K562 (cell line): ENCODE results near the gene CCDC15. TPM values are rescaled to one million over a fixed set of nuclear protein-coding genes. Genes with fewer than 3 reads are reported as not detected.

Experiments used
- BRCA1 ChIP-seq, 2 experiments: fragments of 450-650 bp in 1 of 2; sonication (generic) in 1 of 2; formaldehyde crosslinking in 1 of 2; IDR thresholded peaks; 2 replicates each; pipeline versions ENCODE4 v1.5.0 to v1.6.1; 2017 to 2020; ENCODE audit warnings: mild to moderate bottlenecking in 1 of 2, missing genetic modification reagents in 1 of 2
- CAMTA2 ChIP-seq: fragments of 250-450 bp; sonication (Bioruptor Pico); conservative IDR thresholded peaks from 2 replicates; pipeline ENCODE4 v1.5.1; 2022
- CHD1 ChIP-seq: fragments of 200-600 bp; sonication (generic); IDR thresholded peaks from one replicate; pipeline ENCODE4 v1.6.1; 2012; ENCODE audit warnings: mild to moderate bottlenecking, moderate library complexity, low read length, inconsistent platforms
- CREBBP ChIP-seq: IDR thresholded peaks from one replicate; pipeline ENCODE4 v1.6.1; 2012; ENCODE audit warnings: low read depth, mild to moderate bottlenecking, control low read depth, inconsistent platforms, low read length
- ESRRA ChIP-seq: fragments of 450-650 bp; IDR thresholded peaks from 2 replicates; pipeline ENCODE4 v1.6.1; 2014; ENCODE audit warnings: low read depth, mild to moderate bottlenecking, moderate library complexity, borderline replicate concordance
- HCFC1 ChIP-seq: IDR thresholded peaks from 2 replicates; pipeline ENCODE4 v1.6.1; 2012; ENCODE audit warnings: low read depth, low read length, improper control_type of control experiment
- HDAC1 ChIP-seq, 2 experiments: fragments of 450-650 bp; IDR thresholded peaks; 2 replicates each; pipeline ENCODE4 v1.6.1; 2016 to 2017; ENCODE audit warnings: inconsistent platforms in 1 of 2, mild to moderate bottlenecking in 1 of 2, moderate library complexity in 1 of 2
- HDAC3 ChIP-seq: fragments of 450-650 bp; IDR thresholded peaks from 2 replicates; pipeline ENCODE4 v1.6.1; 2018; ENCODE audit warnings: borderline replicate concordance, mild to moderate bottlenecking, moderate library complexity; ENCODE audit not compliant: partially characterized antibody
- HMG20B ChIP-seq: fragments of 250-450 bp; sonication (Bioruptor Pico); IDR thresholded peaks from 2 replicates; pipeline ENCODE4 v1.5.0; 2021; ENCODE audit warnings: mild to moderate bottlenecking
- KAT2B ChIP-seq: IDR thresholded peaks from one replicate; pipeline ENCODE4 v1.6.1; 2012; ENCODE audit warnings: low read depth, mild to moderate bottlenecking, control low read depth, inconsistent platforms, low read length, moderate library complexity
- NEUROD1 ChIP-seq: fragments of 150-350 bp; IDR thresholded peaks from 2 replicates; pipeline ENCODE4 v1.6.1; 2014; ENCODE audit warnings: borderline replicate concordance, low read length, low read depth; ENCODE audit not compliant: partially characterized antibody
- NR3C1 ChIP-seq: sonication (generic); formaldehyde crosslinking; IDR thresholded peaks from 2 replicates; pipeline ENCODE4 v1.8.1; 2022; ENCODE audit warnings: missing genetic modification reagents
- PHF21A ChIP-seq: fragments of 450-650 bp; IDR thresholded peaks from 2 replicates; pipeline ENCODE4 v1.6.1; 2017; ENCODE audit warnings: low read depth, borderline replicate concordance
- POLR2AphosphoS2 ChIP-seq: IDR thresholded peaks from 2 replicates; pipeline ENCODE4 v1.6.1; 2012; ENCODE audit warnings: low read length, improper control_type of control experiment
- RBM25 ChIP-seq: fragments of 200-400 bp; formaldehyde crosslinking; IDR thresholded peaks from 2 replicates; pipeline ENCODE4 v1.6.1; 2018; ENCODE audit warnings: low read length, low read depth, moderate library complexity; ENCODE audit not compliant: severe bottlenecking
- SMAD3 ChIP-seq: fragments of 450-650 bp; formaldehyde crosslinking; conservative IDR thresholded peaks from 2 replicates; pipeline ENCODE4 v1.4.0; 2020; ENCODE audit warnings: mild to moderate bottlenecking
- STAT5A ChIP-seq: IDR thresholded peaks from 2 replicates; pipeline ENCODE4 v1.6.1; 2012; ENCODE audit warnings: low read length, inconsistent platforms, borderline replicate concordance
- polyA plus RNA-seq, 8 experiments: library from polyadenylated mRNA; depleted of rRNA in 4 of 8; stranded (reverse) in 5 of 8; unstranded in 3 of 8; fragments of >200 nt; fragmentation: Nextera tagmentation in 2 of 8; fragmentation: Illumina TruSeq in 1 of 8; extraction: Ambion mirVana in 2 of 8; extraction: Trizol in 1 of 8; gene quantifications; 2 replicates each; pipeline versions ENCODE4 v1.2.1 to v1.2.3, GENCODE V29; 2011 to 2014; ENCODE audit warnings: inconsistent platforms in 1 of 8, missing spikeins in 1 of 8
- total RNA-seq, 7 experiments: library from RNA; depleted of rRNA in 6 of 7; stranded (reverse); fragments of >200 nt in 6 of 7; fragmentation: Illumina TruSeq in 2 of 7; extraction: Trizol in 2 of 7; gene quantifications; 2 replicates each; pipeline versions ENCODE4 v1.2.1 to v1.2.3, GENCODE V29; 2011 to 2021; ENCODE audit warnings: low replicate concordance in 1 of 7
- TF ChIP-seq, protein P1 (sequence below): fragments of 250-450 bp; sonication (Bioruptor Pico); IDR thresholded peaks from 2 replicates; pipeline ENCODE4 v1.4.0; 2020; ENCODE audit warnings: mild to moderate bottlenecking, moderate library complexity
- TF ChIP-seq, protein P2 (sequence below), 2 experiments: fragments of 200-800 bp in 1 of 2; sonication (Bioruptor generic) in 1 of 2; sonication (generic) in 1 of 2; formaldehyde crosslinking in 1 of 2; IDR thresholded peaks in 1 of 2; conservative IDR thresholded peaks in 1 of 2; 2 replicates each; pipeline versions ENCODE4 v1.5.0 to v1.6.1; 2016 to 2020; ENCODE audit warnings: missing compliant biosample characterization in 1 of 2, missing genetic modification characterization in 1 of 2, missing genetic modification reagents in 1 of 2
- TF ChIP-seq, protein P3 (sequence below): fragments of 250-450 bp; sonication (Bioruptor Pico); IDR thresholded peaks from 2 replicates; pipeline ENCODE4 v1.4.0; 2020; ENCODE audit warnings: mild to moderate bottlenecking
- TF ChIP-seq, protein P4 (sequence below): IDR thresholded peaks from 2 replicates; pipeline ENCODE4 v1.6.1; 2011; ENCODE audit not compliant: insufficient read length; ENCODE audit errors: extremely low read depth

CCDC15 gene
- total and polyA plus RNA-seq, 9 of the 15 experiments (the other 6 are each of a cell fraction or from before 2014, with no cell fraction given) = 1.9 to 9.2 (median 3.9) TPM

DNA sequence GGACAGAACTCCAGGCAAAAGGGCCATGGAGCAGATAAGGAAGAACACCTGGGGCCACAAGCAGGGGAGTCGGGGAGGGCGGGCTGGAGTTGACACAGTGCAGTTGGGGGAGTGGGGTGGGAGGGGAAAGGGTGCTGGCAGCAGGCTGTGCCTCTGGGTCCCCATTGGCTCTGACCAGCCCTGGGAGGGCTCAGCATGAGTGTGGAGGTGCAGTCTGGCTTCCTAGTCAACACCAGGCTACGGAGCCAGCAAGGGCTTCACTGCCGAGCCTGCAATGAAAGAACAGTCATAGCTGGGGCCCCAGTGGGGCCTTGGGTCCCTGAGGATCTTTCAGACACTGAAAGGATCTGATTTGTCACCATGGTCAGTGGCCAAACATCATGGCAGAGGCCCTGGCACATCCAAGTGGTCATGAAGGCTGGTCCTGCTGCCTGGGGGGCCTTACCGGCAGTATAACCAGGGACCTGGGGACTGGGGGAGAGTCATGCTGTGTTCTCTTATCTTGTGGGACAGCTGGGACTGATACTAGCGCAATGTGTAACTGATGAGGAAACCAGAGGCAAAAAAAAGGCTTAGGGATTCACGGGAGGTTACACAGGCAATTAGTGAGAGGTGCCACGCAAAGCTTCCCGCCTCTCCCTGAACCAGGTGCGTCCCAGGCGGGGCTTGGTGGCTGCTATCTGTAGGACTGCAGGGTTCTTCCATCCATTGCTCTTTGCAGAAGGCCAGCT is 120.7 kb downstream of the CCDC15 start (continued):
- TF ChIP-seq, protein P1, sequence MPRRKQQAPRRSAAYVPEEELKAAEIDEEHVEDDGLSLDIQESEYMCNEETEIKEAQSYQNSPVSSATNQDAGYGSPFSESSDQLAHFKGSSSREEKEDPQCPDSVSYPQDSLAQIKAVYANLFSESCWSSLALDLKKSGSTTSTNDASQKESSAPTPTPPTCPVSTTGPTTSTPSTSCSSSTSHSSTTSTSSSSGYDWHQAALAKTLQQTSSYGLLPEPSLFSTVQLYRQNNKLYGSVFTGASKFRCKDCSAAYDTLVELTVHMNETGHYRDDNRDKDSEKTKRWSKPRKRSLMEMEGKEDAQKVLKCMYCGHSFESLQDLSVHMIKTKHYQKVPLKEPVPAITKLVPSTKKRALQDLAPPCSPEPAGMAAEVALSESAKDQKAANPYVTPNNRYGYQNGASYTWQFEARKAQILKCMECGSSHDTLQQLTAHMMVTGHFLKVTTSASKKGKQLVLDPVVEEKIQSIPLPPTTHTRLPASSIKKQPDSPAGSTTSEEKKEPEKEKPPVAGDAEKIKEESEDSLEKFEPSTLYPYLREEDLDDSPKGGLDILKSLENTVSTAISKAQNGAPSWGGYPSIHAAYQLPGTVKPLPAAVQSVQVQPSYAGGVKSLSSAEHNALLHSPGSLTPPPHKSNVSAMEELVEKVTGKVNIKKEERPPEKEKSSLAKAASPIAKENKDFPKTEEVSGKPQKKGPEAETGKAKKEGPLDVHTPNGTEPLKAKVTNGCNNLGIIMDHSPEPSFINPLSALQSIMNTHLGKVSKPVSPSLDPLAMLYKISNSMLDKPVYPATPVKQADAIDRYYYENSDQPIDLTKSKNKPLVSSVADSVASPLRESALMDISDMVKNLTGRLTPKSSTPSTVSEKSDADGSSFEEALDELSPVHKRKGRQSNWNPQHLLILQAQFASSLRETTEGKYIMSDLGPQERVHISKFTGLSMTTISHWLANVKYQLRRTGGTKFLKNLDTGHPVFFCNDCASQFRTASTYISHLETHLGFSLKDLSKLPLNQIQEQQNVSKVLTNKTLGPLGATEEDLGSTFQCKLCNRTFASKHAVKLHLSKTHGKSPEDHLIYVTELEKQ (CRISPR knock-in tag) = no peak
- TF ChIP-seq SMAD3 (CRISPR knock-in tag) = no peak
- TF ChIP-seq POLR2AphosphoS2 = no peak
- TF ChIP-seq NR3C1 (CRISPR knock-in tag) = no peak
- TF ChIP-seq NEUROD1 = peak; percentile 16
- TF ChIP-seq, protein P2, sequence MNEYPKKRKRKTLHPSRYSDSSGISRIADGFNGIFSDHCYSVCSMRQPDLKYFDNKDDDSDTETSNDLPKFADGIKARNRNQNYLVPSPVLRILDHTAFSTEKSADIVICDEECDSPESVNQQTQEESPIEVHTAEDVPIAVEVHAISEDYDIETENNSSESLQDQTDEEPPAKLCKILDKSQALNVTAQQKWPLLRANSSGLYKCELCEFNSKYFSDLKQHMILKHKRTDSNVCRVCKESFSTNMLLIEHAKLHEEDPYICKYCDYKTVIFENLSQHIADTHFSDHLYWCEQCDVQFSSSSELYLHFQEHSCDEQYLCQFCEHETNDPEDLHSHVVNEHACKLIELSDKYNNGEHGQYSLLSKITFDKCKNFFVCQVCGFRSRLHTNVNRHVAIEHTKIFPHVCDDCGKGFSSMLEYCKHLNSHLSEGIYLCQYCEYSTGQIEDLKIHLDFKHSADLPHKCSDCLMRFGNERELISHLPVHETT (CRISPR knock-in tag; conservative IDR thresholded peaks at IDR 0.05 in 1 of 2, IDR thresholded peaks at IDR 0.05 in 1 of 2) = 0 out of 4 replicates have a peak, but pooled peaks of 1 of the 2 experiments have one; percentile 39
- TF ChIP-seq HDAC3 = no peak
- peak in 1 of 2 experiments; percentile 75; a peak in 2 of 4 replicates for TF ChIP-seq HDAC1 (IDR thresholded peaks at IDR 0.05)
- no peak for TF ChIP-seq RBM25
- no peak for TF ChIP-seq ESRRA
- TF ChIP-seq, protein P3, sequence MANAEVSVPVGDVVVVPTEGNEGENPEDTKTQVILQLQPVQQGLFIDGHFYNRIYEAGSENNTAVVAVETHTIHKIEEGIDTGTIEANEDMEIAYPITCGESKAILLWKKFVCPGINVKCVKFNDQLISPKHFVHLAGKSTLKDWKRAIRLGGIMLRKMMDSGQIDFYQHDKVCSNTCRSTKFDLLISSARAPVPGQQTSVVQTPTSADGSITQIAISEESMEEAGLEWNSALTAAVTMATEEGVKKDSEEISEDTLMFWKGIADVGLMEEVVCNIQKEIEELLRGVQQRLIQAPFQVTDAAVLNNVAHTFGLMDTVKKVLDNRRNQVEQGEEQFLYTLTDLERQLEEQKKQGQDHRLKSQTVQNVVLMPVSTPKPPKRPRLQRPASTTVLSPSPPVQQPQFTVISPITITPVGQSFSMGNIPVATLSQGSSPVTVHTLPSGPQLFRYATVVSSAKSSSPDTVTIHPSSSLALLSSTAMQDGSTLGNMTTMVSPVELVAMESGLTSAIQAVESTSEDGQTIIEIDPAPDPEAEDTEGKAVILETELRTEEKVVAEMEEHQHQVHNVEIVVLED = no peak
- TF ChIP-seq CREBBP = no peak
- TF ChIP-seq KAT2B = no peak
- TF ChIP-seq CHD1 = no peak
- no peak for TF ChIP-seq HCFC1
- peak; percentile 67; the same call in 1 of the 2 replicates for TF ChIP-seq STAT5A
- no peak; the same call in 1 of the 2 replicates for TF ChIP-seq PHF21A
- TF ChIP-seq, protein P4, sequence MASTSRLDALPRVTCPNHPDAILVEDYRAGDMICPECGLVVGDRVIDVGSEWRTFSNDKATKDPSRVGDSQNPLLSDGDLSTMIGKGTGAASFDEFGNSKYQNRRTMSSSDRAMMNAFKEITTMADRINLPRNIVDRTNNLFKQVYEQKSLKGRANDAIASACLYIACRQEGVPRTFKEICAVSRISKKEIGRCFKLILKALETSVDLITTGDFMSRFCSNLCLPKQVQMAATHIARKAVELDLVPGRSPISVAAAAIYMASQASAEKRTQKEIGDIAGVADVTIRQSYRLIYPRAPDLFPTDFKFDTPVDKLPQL = no peak
- TF ChIP-seq HMG20B (CRISPR knock-in tag) = no peak
- TF ChIP-seq CAMTA2 (CRISPR knock-in tag) = no peak
- TF ChIP-seq BRCA1 (IDR thresholded peaks at IDR 0.05) = no peak
- TF ChIP-seq BRCA1 (CRISPR knock-in tag; IDR thresholded peaks at IDR 0.05) = no peak
